Neutrophil (primary cell): Measurements from ENCODE around the gene SOD3.

Experiments
- H3K27ac ChIP-seq: fragments of 200-600 bp; sonication (generic); 2 replicates; pipeline ENCODE4 v1.5.1; 2016; ENCODE audit warnings: mild to moderate bottlenecking, moderate library complexity
- H3K27me3 ChIP-seq: fragments of 200-600 bp; sonication (generic); 2 replicates; pipeline ENCODE4 v1.6.0; 2016; ENCODE audit warnings: mild to moderate bottlenecking
- H3K36me3 ChIP-seq: fragments of 200-600 bp; sonication (generic); 2 replicates; pipeline ENCODE4 v1.5.1; 2017
- H3K4me1 ChIP-seq, 2 experiments: fragments of 200-600 bp in 1 of 2; sonication (generic) in 1 of 2; 1 replicate in 1 of 2; 2 replicates in 1 of 2; pipeline versions ENCODE4 v1.5.1 to v1.6.1; 2013 to 2016; ENCODE audit warnings: low read depth in 1 of 2, low read length in 1 of 2, mild to moderate bottlenecking in 1 of 2, moderate library complexity in 1 of 2; ENCODE audit not compliant: control insufficient read depth in 1 of 2, insufficient read depth in 1 of 2
- H3K4me3 ChIP-seq, 2 experiments: fragments of 200-600 bp in 1 of 2; sonication (generic) in 1 of 2; 1 replicate in 1 of 2; 2 replicates in 1 of 2; pipeline ENCODE4 v1.5.1; 2013 to 2016; ENCODE audit warnings: low read depth in 1 of 2, low read length in 1 of 2, mild to moderate bottlenecking in 1 of 2, moderate library complexity in 1 of 2
- H3K9me3 ChIP-seq: fragments of 200-600 bp; sonication (generic); 2 replicates; pipeline ENCODE4 v1.5.1; 2016
- CTCF ChIP-seq: fragments of 200-600 bp; sonication (generic); IDR thresholded peaks from 2 replicates; pipeline ENCODE4 v1.5.1; 2016; ENCODE audit warnings: antibody characterized with exemption

SOD3 gene, protein sequence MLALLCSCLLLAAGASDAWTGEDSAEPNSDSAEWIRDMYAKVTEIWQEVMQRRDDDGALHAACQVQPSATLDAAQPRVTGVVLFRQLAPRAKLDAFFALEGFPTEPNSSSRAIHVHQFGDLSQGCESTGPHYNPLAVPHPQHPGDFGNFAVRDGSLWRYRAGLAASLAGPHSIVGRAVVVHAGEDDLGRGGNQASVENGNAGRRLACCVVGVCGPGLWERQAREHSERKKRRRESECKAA

DNA sequence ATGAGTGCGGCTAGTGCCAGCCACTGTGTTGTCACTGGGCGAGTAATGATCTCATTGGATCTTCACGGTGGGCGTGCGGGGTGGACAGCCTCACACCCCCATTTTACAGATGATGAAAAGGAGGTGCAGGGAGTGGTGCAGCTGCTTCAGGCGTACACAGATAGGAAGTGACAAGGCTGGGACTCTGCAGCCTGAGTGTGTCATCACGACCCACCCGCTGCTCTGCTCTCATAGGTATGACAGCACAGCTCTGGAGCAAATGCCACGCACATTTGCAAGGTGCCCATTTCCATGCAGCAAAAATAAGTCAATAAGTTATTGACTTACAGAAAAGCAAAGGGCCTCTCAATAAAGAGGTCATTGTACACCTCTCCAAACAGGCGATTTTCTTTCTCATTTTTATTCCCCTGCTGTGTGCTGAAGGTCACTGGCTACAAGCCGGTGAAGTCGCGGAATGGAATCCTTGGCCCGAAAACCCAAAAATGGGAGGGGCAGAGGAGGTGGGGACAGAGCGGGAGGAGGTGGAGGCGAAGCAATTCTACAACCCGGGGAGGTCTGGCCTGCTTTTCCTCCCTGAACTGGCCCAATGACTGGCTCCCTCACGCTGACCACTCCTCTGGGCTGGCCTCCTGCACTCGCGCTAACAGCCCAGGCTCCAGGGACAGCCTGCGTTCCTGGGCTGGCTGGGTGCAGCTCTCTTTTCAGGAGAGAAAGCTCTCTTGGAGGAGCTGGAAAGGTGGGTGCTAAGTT, at the start of gene SOD3:
TSS of gene SOD3 (plus strand) at position 658 of the 750 bp plus-strand sequence. CDS start 3,949 bp downstream, outside the sequence.
- TF ChIP-seq CTCF = no peak
- Histone ChIP-seq H3K4me1 (peaks cover 0 to 4% of the 10 kb centered on the region in 2 experiments), H3K4me3 (no peak within 1 kb of the TSS), H3K36me3 (no peaks in the 10 kb centered on the region), H3K27ac (no peak within 1 kb of the TSS), H3K9me3 (no peaks in the 10 kb centered on the region), H3K27me3 (peaks cover 39% of the 10 kb centered on the region)

- TF ChIP-seq CTCF = no peak
- no peaks in the 10 kb centered on the region for H3K27me3 ChIP-seq
- no peak overlapping the region for H3K27ac ChIP-seq
- no peaks in the 10 kb centered on the region for H3K36me3 ChIP-seq
- no peaks in the 10 kb centered on the region for H3K4me1 ChIP-seq
- no peak overlapping the region for H3K4me3 ChIP-seq
- no peaks in the 10 kb centered on the region for H3K9me3 ChIP-seq
Observed at GRCh38 chr4:24747234-24747975, 48.0 kb upstream of the SOD3 start.

GRCh38 chr4:24748023-24748422, 47.4 kb upstream of the SOD3 start:
- H3K4me1 ChIP-seq = no peaks in the 10 kb centered on the region
- no peak overlapping the region for H3K4me3 ChIP-seq
- no peaks in the 10 kb centered on the region for H3K36me3 ChIP-seq
- H3K27ac ChIP-seq = no peak overlapping the region
- H3K27me3 ChIP-seq = no peaks in the 10 kb centered on the region
- H3K9me3 ChIP-seq = no peaks in the 10 kb centered on the region
- TF ChIP-seq CTCF = no peak

DNA sequence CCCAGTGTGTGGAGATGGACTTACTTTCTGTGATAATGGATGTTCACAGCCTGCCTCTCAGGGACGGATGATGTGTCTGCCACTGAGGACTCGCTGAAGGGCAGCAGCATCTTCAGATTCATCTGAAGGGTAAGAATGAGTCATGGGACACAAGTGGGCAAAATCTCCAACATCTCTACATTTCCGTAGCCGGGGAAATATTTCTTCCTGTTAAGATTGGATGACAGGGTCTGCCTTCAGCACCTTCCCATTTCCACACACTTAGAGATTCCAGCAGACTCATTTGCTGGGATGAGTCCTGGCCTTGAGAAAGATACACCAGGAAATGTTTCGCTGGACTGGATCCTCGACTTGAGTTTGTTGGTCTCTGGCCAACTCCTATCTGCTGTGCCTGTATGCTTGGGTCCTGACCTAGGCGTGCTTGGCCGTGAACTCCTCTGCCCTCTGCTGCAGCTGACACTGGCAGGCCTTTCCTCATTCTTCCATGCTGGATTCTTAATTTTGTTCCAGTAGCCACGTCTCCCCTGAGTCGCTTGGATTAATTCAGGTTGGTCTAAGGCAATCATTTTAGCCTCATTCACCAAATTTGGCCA, 46.5 kb upstream of the SOD3 start:
- Histone ChIP-seq H3K4me3 (no peak overlapping the region), H3K9me3 (no peaks in the 10 kb centered on the region), H3K36me3 (no peaks in the 10 kb centered on the region), H3K4me1 (no peaks in the 10 kb centered on the region), H3K27me3 (no peaks in the 10 kb centered on the region), H3K27ac (no peak overlapping the region)
- TF ChIP-seq CTCF = no peak

DNA sequence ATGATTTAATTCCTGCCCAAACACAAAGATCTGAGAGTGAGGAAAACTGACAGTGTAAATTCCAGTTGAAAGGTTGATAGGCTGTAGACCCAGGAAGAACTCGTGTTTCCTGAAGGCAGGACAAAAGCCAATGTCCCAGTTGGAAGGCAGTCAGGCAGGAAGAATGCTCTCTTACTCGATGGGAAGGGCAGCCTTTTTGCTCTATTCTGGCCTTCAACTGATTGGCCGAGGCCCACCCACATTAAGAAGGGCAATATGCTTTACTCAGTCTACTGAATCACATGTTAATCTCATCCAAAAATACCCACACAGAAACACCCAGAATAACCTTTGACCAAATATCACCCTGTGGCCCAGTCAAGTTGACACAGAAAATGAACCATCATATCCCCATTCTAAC, 45.3 kb upstream of the SOD3 start:
- no peak for TF ChIP-seq CTCF
- no peaks in the 10 kb centered on the region for H3K27me3 ChIP-seq
- H3K4me1 ChIP-seq = no peaks in the 10 kb centered on the region
- no peak overlapping the region for H3K27ac ChIP-seq
- H3K36me3 ChIP-seq = no peaks in the 10 kb centered on the region
- H3K9me3 ChIP-seq = no peaks in the 10 kb centered on the region
- no peak overlapping the region for H3K4me3 ChIP-seq
